SH-SY5Y (cell line): ENCODE results near the gene DPPA3.

Experiments used
- GATA2 ChIP-seq: IDR thresholded peaks from 2 replicates; pipeline ENCODE4 v1.6.1; 2011; ENCODE audit warnings: mild to moderate bottlenecking, low read depth, low read length
- GATA3 ChIP-seq: IDR thresholded peaks from 2 replicates; pipeline ENCODE4 v1.6.1; 2011; ENCODE audit warnings: low read depth, mild to moderate bottlenecking, low read length, moderate library complexity

GRCh38 chr12:7693793-7694192 is 17.4 kb upstream of the DPPA3 start:
- TF ChIP-seq GATA3 (no peak), GATA2 (no peak)
